Upper lobe of left lung (tissue), 6 donors: ENCODE measurements around the gene ROGDI. TPM values are rescaled to one million over a fixed set of nuclear protein-coding genes. Genes with fewer than 3 reads are reported as not detected.

Experiments used
- ATAC-seq, 2 donors: fragments of 200-7000 bp; cut with Tn5 transposase; one replicate each; pipeline ENCODE4 v1.9.1; 2022; ENCODE audit warnings: mild to moderate bottlenecking in 2 of 2, moderate library complexity in 2 of 2; ENCODE audit not compliant: low FRiP score in 2 of 2
- DNase-seq, 2 donors: peaks; one replicate each; pipeline ENCODE4 v3.0.0-alpha.2; 2019 to 2020
- H3K27ac ChIP-seq, 4 donors: fragments of 200-600 bp; sonication (generic); one replicate each; pipeline ENCODE4 v1.5.1; 2016 to 2019
- H3K27me3 ChIP-seq, 4 donors: fragments of 200-600 bp; sonication (generic); one replicate each; pipeline ENCODE4 v1.5.1; 2017 to 2019
- H3K36me3 ChIP-seq, 4 donors: fragments of 200-600 bp; sonication (generic); one replicate each; pipeline ENCODE4 v1.5.1; 2016 to 2019
- H3K4me1 ChIP-seq, 4 donors: fragments of 200-600 bp; sonication (generic); one replicate each; pipeline ENCODE4 v1.5.1; 2018 to 2019
- H3K4me3 ChIP-seq, 4 donors: fragments of 200-600 bp; sonication (generic); one replicate each; pipeline ENCODE4 v1.5.1; 2017 to 2019; ENCODE audit warnings: mild to moderate bottlenecking in 2 of 4, moderate library complexity in 1 of 4
- H3K9me3 ChIP-seq, 4 donors: fragments of 200-600 bp; sonication (generic); one replicate each; pipeline ENCODE4 v1.5.1; 2018 to 2019
- EP300 ChIP-seq, 4 donors: sonication (generic); formaldehyde crosslinking; IDR thresholded peaks; one replicate each; pipeline ENCODE4 v1.5.1; 2017; ENCODE audit warnings: antibody characterized with exemption in 4 of 4, control low read depth in 2 of 4
- POLR2A ChIP-seq, 4 donors: fragments of 450-650 bp; IDR thresholded peaks; one replicate each; pipeline ENCODE4 v1.5.1; 2016 to 2017; ENCODE audit warnings: antibody characterized with exemption in 4 of 4, mild to moderate bottlenecking in 2 of 4
- POLR2AphosphoS5 ChIP-seq, 2 donors: sonication (generic); formaldehyde crosslinking; IDR thresholded peaks; one replicate each; pipeline ENCODE4 v1.5.1; 2017; ENCODE audit warnings: antibody characterized with exemption in 2 of 2
- WGBS, 2 donors: methylation state at CpG; one replicate each; pipeline ENCODE4 v1.1.5; 2017 to 2018; 5-methylcytosine and 5-hydroxymethylcytosine counted together
- total RNA-seq, 6 donors: library from RNA; depleted of rRNA in 4 of 6; stranded (reverse); fragments of >200 nt in 4 of 6; gene quantifications; one replicate each; pipeline versions ENCODE4 v1.1.0 to v1.2.1, GENCODE V29; 2016 to 2021
- TF ChIP-seq, protein P1 (sequence below), 6 experiments: fragments of 450-650 bp in 4 of 6; fragments of 200-600 bp in 2 of 6; sonication (generic) in 2 of 6; IDR thresholded peaks; one replicate each; pipeline ENCODE4 v1.5.1; 2016 to 2019; ENCODE audit warnings: antibody characterized with exemption in 6 of 6
- donor health status: DM: no; HTN: no; CAD: no; lungs with moderate emphysema.
- donor health status: DM: no; HTN: yes; CAD: no; lungs with severe emphysema.

Gene ROGDI
- total RNA-seq, 6 donors from 2014 or later = 19.2 to 59.7 (median 33.1) TPM

DNA sequence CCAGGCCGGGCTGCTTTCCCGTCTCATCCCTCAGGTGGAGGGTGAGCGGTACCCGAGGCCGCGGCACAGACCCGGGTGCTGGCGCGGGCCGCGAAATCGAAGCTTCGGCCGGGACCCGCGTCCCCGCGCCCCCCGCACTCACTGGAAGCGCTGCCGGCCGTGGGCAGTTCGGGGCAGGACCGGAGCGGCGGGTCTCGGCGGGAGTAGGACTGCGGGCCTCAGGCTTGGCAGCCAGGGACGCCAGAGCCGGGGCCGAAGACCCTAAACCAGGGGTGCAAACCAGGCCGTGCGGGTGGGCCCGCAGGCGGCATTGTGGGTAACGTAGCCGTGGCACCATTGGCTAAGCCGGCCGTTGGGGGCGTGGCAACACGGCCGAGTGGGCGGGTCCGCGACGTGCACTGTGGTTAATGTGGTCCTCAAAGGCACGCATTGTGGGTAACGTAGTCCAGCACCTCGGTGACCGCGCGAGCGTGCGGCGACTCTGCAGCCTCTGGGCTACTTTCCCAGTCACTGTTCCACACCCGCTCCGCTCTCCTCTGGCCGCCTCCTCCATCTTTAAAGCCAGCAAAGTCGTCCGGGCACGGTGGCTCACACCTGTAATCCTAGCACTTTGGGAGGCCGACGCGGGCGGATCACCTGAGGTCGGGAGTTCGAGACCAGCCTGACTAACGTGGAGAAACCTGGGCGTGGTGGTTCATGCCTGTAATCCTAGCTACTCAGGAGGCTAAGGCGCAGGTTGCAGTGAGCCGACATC lies 35.4 kb downstream of the ROGDI start, which contains the start of gene ZNF500:
ZNF500 (minus strand) TSS at position 288 of the 754 bp plus-strand sequence. CDS start 1,184 bp downstream, outside the sequence.
- ATAC-seq (peak; percentile 97), DNase-seq (peak; percentile 99 to 100)
- Histone ChIP-seq H3K27ac (peak within 1 kb of the TSS; percentile 74 to 91 (median 90)), H3K4me1 (peaks cover 26 to 38% (median 32%) of the 10 kb centered on the region in 4 donors), H3K36me3 (peaks cover under 1 to 32% (median 24%) of the 10 kb centered on the region in 4 donors), H3K27me3 (no peaks in the 10 kb centered on the region), H3K9me3 (no peaks in the 10 kb centered on the region), H3K4me3 (peak within 1 kb of the TSS; percentile 87 to 99 (median 98))
- 4 to 11% methylated on average over 24 to 28 of the region's 72 CpGs for WGBS, 2 donors
- TF ChIP-seq POLR2A (IDR thresholded peaks at IDR 0.05) (peak in 2 of 4 donors; percentile 49 to 74), EP300 (IDR thresholded peaks at IDR 0.05) (no peak), POLR2AphosphoS5 (IDR thresholded peaks at IDR 0.05) (peak in 1 of 2 donors; percentile 86)
- TF ChIP-seq, protein P1, sequence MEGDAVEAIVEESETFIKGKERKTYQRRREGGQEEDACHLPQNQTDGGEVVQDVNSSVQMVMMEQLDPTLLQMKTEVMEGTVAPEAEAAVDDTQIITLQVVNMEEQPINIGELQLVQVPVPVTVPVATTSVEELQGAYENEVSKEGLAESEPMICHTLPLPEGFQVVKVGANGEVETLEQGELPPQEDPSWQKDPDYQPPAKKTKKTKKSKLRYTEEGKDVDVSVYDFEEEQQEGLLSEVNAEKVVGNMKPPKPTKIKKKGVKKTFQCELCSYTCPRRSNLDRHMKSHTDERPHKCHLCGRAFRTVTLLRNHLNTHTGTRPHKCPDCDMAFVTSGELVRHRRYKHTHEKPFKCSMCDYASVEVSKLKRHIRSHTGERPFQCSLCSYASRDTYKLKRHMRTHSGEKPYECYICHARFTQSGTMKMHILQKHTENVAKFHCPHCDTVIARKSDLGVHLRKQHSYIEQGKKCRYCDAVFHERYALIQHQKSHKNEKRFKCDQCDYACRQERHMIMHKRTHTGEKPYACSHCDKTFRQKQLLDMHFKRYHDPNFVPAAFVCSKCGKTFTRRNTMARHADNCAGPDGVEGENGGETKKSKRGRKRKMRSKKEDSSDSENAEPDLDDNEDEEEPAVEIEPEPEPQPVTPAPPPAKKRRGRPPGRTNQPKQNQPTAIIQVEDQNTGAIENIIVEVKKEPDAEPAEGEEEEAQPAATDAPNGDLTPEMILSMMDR (IDR thresholded peaks at IDR 0.05) = peak in 1 of 6 experiments; percentile 13

DNA sequence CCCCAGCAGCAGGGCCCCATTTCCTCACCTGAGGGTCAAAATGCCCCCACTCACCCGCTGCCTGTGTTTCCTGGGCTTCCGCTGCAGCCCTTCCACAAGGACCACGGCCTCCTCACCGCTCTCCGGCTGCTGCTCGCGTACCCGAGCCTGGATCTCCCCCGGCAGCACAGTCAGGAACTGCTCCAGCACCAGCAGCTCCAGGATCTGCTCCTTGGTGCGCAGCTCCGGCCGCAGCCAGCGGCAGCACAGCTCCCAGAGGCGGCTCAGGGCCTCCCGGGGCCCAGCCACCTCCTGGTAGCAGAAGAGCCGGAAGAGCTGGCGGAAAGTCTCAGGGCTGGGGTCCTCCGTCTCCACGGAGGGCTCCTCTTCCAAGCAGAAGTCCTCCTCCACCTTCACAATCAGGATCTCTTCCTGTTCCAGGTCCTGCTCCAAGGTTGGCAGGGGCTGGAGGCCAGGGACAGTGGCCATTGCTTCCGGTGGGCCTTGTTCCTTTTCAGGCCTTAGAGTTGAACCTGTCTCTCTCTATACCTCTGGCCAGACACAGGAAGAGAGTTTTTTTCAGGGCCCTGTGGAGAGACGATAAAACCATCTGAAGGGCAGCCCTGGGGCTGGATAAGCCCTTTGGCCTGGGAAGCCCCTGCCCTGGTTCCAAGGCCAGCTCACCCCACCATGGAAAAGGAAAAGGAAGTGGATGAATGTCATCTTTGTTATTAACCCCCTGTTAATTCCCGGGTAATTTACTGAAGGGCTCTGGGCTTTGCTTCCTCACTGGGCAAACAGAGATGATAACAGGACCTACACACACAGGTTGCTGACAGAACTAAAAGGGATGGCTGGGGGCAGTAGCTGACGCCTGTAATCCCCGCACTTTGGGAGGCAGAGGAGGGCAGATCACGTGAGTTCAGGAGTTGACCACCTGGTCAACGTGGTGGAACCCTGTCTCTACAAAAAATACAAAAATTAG lies 36.6 kb downstream of the ROGDI start:
- H3K4me1 ChIP-seq = peaks cover 26 to 38% (median 32%) of the 10 kb centered on the region in 4 donors
- no peaks in the 10 kb centered on the region for H3K9me3 ChIP-seq
- ATAC-seq (no peak), DNase-seq (peak in 1 of 2 donors; percentile 79)
- H3K36me3 ChIP-seq = peaks cover 7 to 43% (median 34%) of the 10 kb centered on the region in 4 donors
- peak overlapping the region in 3 of 4 donors; percentile 87 to 99 (median 97) for H3K4me3 ChIP-seq
- H3K27ac ChIP-seq = peak overlapping the region in 3 of 4 donors; percentile 74 to 91 (median 89)
- 72 to 75% methylated on average over 24 to 26 of the region's 26 CpGs for WGBS, 2 donors
- no peaks in the 10 kb centered on the region for H3K27me3 ChIP-seq
- no peak for TF ChIP-seq POLR2AphosphoS5 (IDR thresholded peaks at IDR 0.05)
- TF ChIP-seq, protein P1 (IDR thresholded peaks at IDR 0.05) = no peak
- no peak for TF ChIP-seq EP300 (IDR thresholded peaks at IDR 0.05)
- no peak for TF ChIP-seq POLR2A (IDR thresholded peaks at IDR 0.05)

DNA sequence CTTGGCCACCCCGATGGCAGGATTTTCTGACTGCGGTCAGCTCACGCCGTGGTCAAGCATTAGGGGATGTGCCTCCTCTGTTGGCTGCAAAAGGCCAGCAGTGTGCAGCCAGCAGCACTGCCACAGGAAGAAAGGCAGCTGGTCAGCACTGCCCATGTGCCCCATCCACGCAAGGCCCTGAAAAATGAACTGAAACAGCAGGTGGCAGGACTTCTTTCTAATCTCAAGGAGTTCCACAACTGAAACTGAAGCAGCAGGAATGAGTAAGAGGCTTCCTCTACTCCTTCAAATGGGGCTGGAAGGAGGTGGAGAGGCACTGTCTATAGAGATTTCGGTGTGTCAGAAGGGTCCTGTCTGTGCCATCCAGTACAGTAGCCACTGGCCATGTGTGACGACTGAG lies 38.6 kb downstream of the ROGDI start:
- H3K27me3 ChIP-seq = no peaks in the 10 kb centered on the region
- TF ChIP-seq EP300 (IDR thresholded peaks at IDR 0.05) (no peak), POLR2A (IDR thresholded peaks at IDR 0.05) (no peak), POLR2AphosphoS5 (IDR thresholded peaks at IDR 0.05) (no peak)
- TF ChIP-seq, protein P1 (IDR thresholded peaks at IDR 0.05) = no peak
- H3K36me3 ChIP-seq = peaks cover 18 to 64% (median 52%) of the 10 kb centered on the region in 4 donors
- ATAC-seq = no peak
- 88 to 96% methylated on average over 6 to 7 of the region's 7 CpGs for WGBS, 2 donors
- no peaks in the 10 kb centered on the region for H3K9me3 ChIP-seq
- H3K4me1 ChIP-seq = peaks cover 23 to 33% (median 27%) of the 10 kb centered on the region in 4 donors
- H3K4me3 ChIP-seq = no peak overlapping the region
- no peak overlapping the region for H3K27ac ChIP-seq
- no peak for DNase-seq

DNA sequence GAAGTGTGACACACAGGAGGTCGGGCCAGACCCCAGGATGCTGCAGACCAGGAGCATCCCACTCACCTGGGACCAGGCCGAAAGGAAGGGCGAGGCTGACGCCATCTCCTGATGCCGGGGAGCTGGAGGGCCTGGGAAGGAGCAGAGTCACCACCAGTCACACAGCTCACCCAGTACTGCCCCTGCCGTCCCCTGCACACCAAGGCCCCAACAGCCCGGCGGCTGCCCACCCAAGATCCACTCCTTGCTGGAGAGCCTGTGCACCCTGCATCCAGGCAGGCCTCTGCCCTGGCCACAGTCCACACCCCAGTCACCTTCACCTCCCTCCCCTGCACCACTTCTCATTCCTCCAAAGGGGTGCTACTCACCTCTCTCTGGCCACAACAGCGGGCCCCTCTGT lies 40.2 kb downstream of the ROGDI start:
- 94 to 97% methylated on average over 4 to 6 of the region's 9 CpGs for WGBS, 2 donors
- Histone ChIP-seq H3K27me3 (no peaks in the 10 kb centered on the region), H3K36me3 (peaks cover 18 to 79% (median 64%) of the 10 kb centered on the region in 4 donors), H3K9me3 (no peaks in the 10 kb centered on the region), H3K27ac (no peak overlapping the region), H3K4me1 (peaks cover 14 to 19% (median 18%) of the 10 kb centered on the region in 4 donors), H3K4me3 (no peak overlapping the region)
- TF ChIP-seq POLR2AphosphoS5 (IDR thresholded peaks at IDR 0.05) = no peak
- TF ChIP-seq, protein P1 (IDR thresholded peaks at IDR 0.05) = no peak
- no peak for TF ChIP-seq EP300 (IDR thresholded peaks at IDR 0.05)
- ATAC-seq (no peak), DNase-seq (peak in 1 of 2 donors; percentile 70)
